GM12875 (cell line): ENCODE results near the gene TLL2.

Experiments used
- H3K4me3 ChIP-seq: one replicate; pipeline ENCODE4 v1.5.1; 2011; ENCODE audit warnings: low read depth, low read length, control low read depth
- CTCF ChIP-seq: IDR thresholded peaks from 2 replicates; pipeline ENCODE4 v1.5.1; 2011; ENCODE audit warnings: low read depth, mild to moderate bottlenecking, control low read depth, inconsistent platforms, low read length, moderate library complexity, borderline replicate concordance; ENCODE audit not compliant: insufficient read depth

The TLL2 gene

GRCh38 chr10:96371356-96371755 lies 142.4 kb downstream of the TLL2 start:
- no peak for TF ChIP-seq CTCF
- H3K4me3 ChIP-seq: no peak overlapping the region

GRCh38 chr10:96370584-96371157 lies 143.1 kb downstream of the TLL2 start:
- no peak overlapping the region for H3K4me3 ChIP-seq
- peak; percentile 83 for TF ChIP-seq CTCF

GRCh38 chr10:96369890-96370583 lies 143.7 kb downstream of the TLL2 start:
- H3K4me3 ChIP-seq: no peak overlapping the region
- no peak for TF ChIP-seq CTCF

- H3K4me3 ChIP-seq: no peak overlapping the region
- TF ChIP-seq CTCF: no peak
Observed at GRCh38 chr10:96368971-96369370, 144.8 kb downstream of the TLL2 start.

GRCh38 chr10:96367470-96367869 lies 146.3 kb downstream of the TLL2 start:
- no peak for TF ChIP-seq CTCF
- no peak overlapping the region for H3K4me3 ChIP-seq

GRCh38 chr10:96366508-96366907 lies 147.2 kb downstream of the TLL2 start:
- H3K4me3 ChIP-seq: no peak overlapping the region
- no peak for TF ChIP-seq CTCF

- no peak for TF ChIP-seq CTCF
Observed at GRCh38 chr10:96365571-96365970, 148.2 kb downstream of the TLL2 start.

More at GRCh38 chr10:96365571-96365970, 148.2 kb downstream of the TLL2 start:
- H3K4me3 ChIP-seq: no peak overlapping the region
